Mononuclear cell (primary cell): Measurements from ENCODE around the gene MUS81. TPM values are rescaled to one million over a fixed set of nuclear protein-coding genes. Genes with fewer than 3 reads are reported as not detected.

ENCODE experiments used
- H3K27me3 ChIP-seq: 2 replicates; pipeline ENCODE4 v1.6.0; 2011; ENCODE audit warnings: low read length, control low read depth; ENCODE audit not compliant: insufficient read depth
- H3K4me1 ChIP-seq: 2 replicates; pipeline ENCODE4 v1.5.1; 2011; ENCODE audit warnings: mild to moderate bottlenecking, low read length, control low read depth; ENCODE audit not compliant: insufficient read depth
- H3K4me3 ChIP-seq: 2 replicates; pipeline ENCODE4 v1.5.1; 2011; ENCODE audit warnings: mild to moderate bottlenecking, low read length, moderate library complexity
- H3K9me3 ChIP-seq: 2 replicates; pipeline ENCODE4 v1.5.1; 2011; ENCODE audit warnings: low read depth, mild to moderate bottlenecking, control low read depth, low read length
- total RNA-seq: library from RNA; depleted of rRNA; stranded (reverse); fragments of >200 nt; gene quantifications from one replicate; pipeline ENCODE4 v1.2.3, GENCODE V29; 2012

Gene MUS81
- total RNA-seq, 1 donor: 17.3 TPM

- H3K27me3 ChIP-seq: no peaks in the 10 kb centered on the region
- H3K4me1 ChIP-seq: peaks cover 31% of the 10 kb centered on the region
- no peaks in the 10 kb centered on the region for H3K9me3 ChIP-seq
- H3K4me3 ChIP-seq: no peak overlapping the region
Observed at GRCh38 chr11:65871811-65872548, 11.7 kb downstream of the MUS81 start.

GRCh38 chr11:65872586-65873317, 12.5 kb downstream of the MUS81 start, which contains the start of gene EFEMP2:
Gene EFEMP2 (minus strand): TSS chr11:65872800. CDS start chr11:65872354, 446 bp downstream.
- Histone ChIP-seq H3K9me3 (no peaks in the 10 kb centered on the region), H3K4me1 (peaks cover 31% of the 10 kb centered on the region), H3K27me3 (no peaks in the 10 kb centered on the region), H3K4me3 (peak within 1 kb of the TSS; percentile 51)

- no peaks in the 10 kb centered on the region for H3K9me3 ChIP-seq
- H3K4me1 ChIP-seq: peaks cover 31% of the 10 kb centered on the region
- no peaks in the 10 kb centered on the region for H3K27me3 ChIP-seq
- peak overlapping the region; percentile 51 for H3K4me3 ChIP-seq
Observed at GRCh38 chr11:65873318-65874156, 13.3 kb downstream of the MUS81 start.

GRCh38 chr11:65879617-65880016, 19.4 kb downstream of the MUS81 start, which contains the start of gene CTSW:
Gene CTSW (plus strand): TSS chr11:65879837. CDS start chr11:65879855, 18 bp downstream.
- Histone ChIP-seq H3K4me3 (peak within 1 kb of the TSS; percentile 18), H3K27me3 (no peaks in the 10 kb centered on the region), H3K9me3 (no peaks in the 10 kb centered on the region), H3K4me1 (peaks cover 26% of the 10 kb centered on the region)

GRCh38 chr11:65880027-65880426, 19.8 kb downstream of the MUS81 start:
- no peaks in the 10 kb centered on the region for H3K9me3 ChIP-seq
- peak overlapping the region; percentile 18 for H3K4me3 ChIP-seq
- peaks cover 30% of the 10 kb centered on the region for H3K4me1 ChIP-seq
- H3K27me3 ChIP-seq: no peaks in the 10 kb centered on the region

- H3K27me3 ChIP-seq: no peaks in the 10 kb centered on the region
- H3K9me3 ChIP-seq: no peaks in the 10 kb centered on the region
- peaks cover 30% of the 10 kb centered on the region for H3K4me1 ChIP-seq
- no peak overlapping the region for H3K4me3 ChIP-seq
Observed at GRCh38 chr11:65880844-65881421, 20.7 kb downstream of the MUS81 start.

- no peak overlapping the region for H3K4me3 ChIP-seq
- peaks cover 39% of the 10 kb centered on the region for H3K4me1 ChIP-seq
- no peaks in the 10 kb centered on the region for H3K9me3 ChIP-seq
- no peaks in the 10 kb centered on the region for H3K27me3 ChIP-seq
Observed at GRCh38 chr11:65882120-65883057, 22.2 kb downstream of the MUS81 start.

GRCh38 chr11:65883058-65883761, 23.0 kb downstream of the MUS81 start:
- H3K27me3 ChIP-seq: no peaks in the 10 kb centered on the region
- no peak overlapping the region for H3K4me3 ChIP-seq
- H3K9me3 ChIP-seq: no peaks in the 10 kb centered on the region
- H3K4me1 ChIP-seq: peaks cover 45% of the 10 kb centered on the region

- H3K9me3 ChIP-seq: no peaks in the 10 kb centered on the region
- no peak overlapping the region for H3K4me3 ChIP-seq
- H3K27me3 ChIP-seq: no peaks in the 10 kb centered on the region
- peaks cover 47% of the 10 kb centered on the region for H3K4me1 ChIP-seq
Observed at GRCh38 chr11:65883786-65884715, 23.8 kb downstream of the MUS81 start.

GRCh38 chr11:65884716-65885092, 24.5 kb downstream of the MUS81 start:
- Histone ChIP-seq H3K4me3 (no peak overlapping the region), H3K27me3 (no peaks in the 10 kb centered on the region), H3K9me3 (no peaks in the 10 kb centered on the region), H3K4me1 (peaks cover 47% of the 10 kb centered on the region)

- Histone ChIP-seq H3K27me3 (no peaks in the 10 kb centered on the region), H3K4me3 (no peak overlapping the region), H3K4me1 (peaks cover 47% of the 10 kb centered on the region), H3K9me3 (no peaks in the 10 kb centered on the region)
Observed at GRCh38 chr11:65885231-65885630, 25.0 kb downstream of the MUS81 start.

GRCh38 chr11:65885808-65886536, 25.7 kb downstream of the MUS81 start:
- Histone ChIP-seq H3K4me3 (no peak overlapping the region), H3K9me3 (no peaks in the 10 kb centered on the region), H3K4me1 (peaks cover 48% of the 10 kb centered on the region), H3K27me3 (no peaks in the 10 kb centered on the region)
